SK-N-MC (cell line): ENCODE measurements around the gene PTPRN2.

Source experiments
- EZH2 ChIP-seq: fragments of 200-600 bp; sonication (generic); IDR thresholded peaks from one replicate; pipeline ENCODE4 v1.6.1; 2017; ENCODE audit warnings: antibody characterized with exemption
- POLR2AphosphoS5 ChIP-seq: IDR thresholded peaks from 2 replicates; pipeline ENCODE4 v1.6.1; 2012; ENCODE audit warnings: mild to moderate bottlenecking, low read depth, low read length, borderline replicate concordance

- TF ChIP-seq POLR2AphosphoS5 (no peak), EZH2 (no peak)
Measured at GRCh38 chr7:157517782-157518513, 1069.7 kb downstream of the PTPRN2 start.
